WTC11 (cell line): ENCODE results near the gene STIM2. TPM values are rescaled to one million over a fixed set of nuclear protein-coding genes. Genes with fewer than 3 reads are reported as not detected.

Source experiments
- ATAC-seq: fragments of 200-7000 bp; cut with Tn5 transposase; 2 replicates; pipeline ENCODE4 v1.10.0; 2021; ENCODE audit warnings: mild to moderate bottlenecking, moderate library complexity
- CTCF ChIA-PET: fragments of 300-600 bp; sonication (Branson Sonifier 250); formaldehyde crosslinking; loops from one replicate; lab custom pipeline; 2021; ENCODE audit warnings: antibody characterized with exemption; lab: Charles Lee
- POLR2A ChIA-PET: fragments of 350-600 bp; sonication (Branson Sonifier 250); formaldehyde crosslinking; loops from one replicate; lab custom pipeline; 2021; ENCODE audit warnings: antibody characterized with exemption; lab: Charles Lee
- DNase-seq: peaks from one replicate; pipeline ENCODE4 v3.0.0; 2021; ENCODE audit warnings: low spot score
- H3K27ac Mint-ChIP-seq: 2 replicates; pipeline ENCODE4 v1.8.0; 2021; ENCODE audit warnings: mixed read lengths
- H3K27me3 Mint-ChIP-seq: 2 replicates; pipeline ENCODE4 v1.8.0; 2021; ENCODE audit warnings: low read depth, mild to moderate bottlenecking, moderate library complexity, mixed read lengths
- H3K36me3 Mint-ChIP-seq: 2 replicates; pipeline ENCODE4 v1.8.0; 2021; ENCODE audit warnings: mixed read lengths
- H3K4me1 Mint-ChIP-seq: 2 replicates; pipeline ENCODE4 v1.8.0; 2022; ENCODE audit warnings: mixed read lengths
- H3K4me3 Mint-ChIP-seq: 2 replicates; pipeline ENCODE4 v1.8.0; 2021; ENCODE audit warnings: mild to moderate bottlenecking, moderate library complexity, mixed read lengths
- H3K9me3 Mint-ChIP-seq: 2 replicates; pipeline ENCODE4 v1.8.0; 2021; ENCODE audit warnings: mixed read lengths
- ELF4 ChIP-seq: sonication (generic); formaldehyde crosslinking; IDR thresholded peaks from 2 replicates; pipeline ENCODE4 v1.8.1; 2022; ENCODE audit warnings: low read depth, mild to moderate bottlenecking, moderate library complexity, missing genetic modification reagents
- EMX1 ChIP-seq: fragments of 250-450 bp; sonication (Bioruptor Pico); IDR thresholded peaks from 2 replicates; pipeline ENCODE4 v1.8.0; 2021; ENCODE audit warnings: mild to moderate bottlenecking
- ESRRA ChIP-seq: sonication (generic); formaldehyde crosslinking; IDR thresholded peaks from 2 replicates; pipeline ENCODE4 v1.8.1; 2022; ENCODE audit warnings: mild to moderate bottlenecking, missing genetic modification reagents, borderline replicate concordance
- GABPB1 ChIP-seq: sonication (generic); formaldehyde crosslinking; IDR thresholded peaks from 2 replicates; pipeline ENCODE4 v1.8.1; 2023; ENCODE audit warnings: mild to moderate bottlenecking, missing genetic modification reagents
- KAT7 ChIP-seq: sonication (generic); formaldehyde crosslinking; IDR thresholded peaks from 2 replicates; pipeline ENCODE4 v1.8.1; 2023; ENCODE audit warnings: missing genetic modification reagents, mild to moderate bottlenecking, borderline replicate concordance
- NFATC4 ChIP-seq: fragments of 250-450 bp; sonication (Bioruptor Pico); IDR thresholded peaks from 2 replicates; pipeline ENCODE4 v1.9.0; 2021; ENCODE audit warnings: mild to moderate bottlenecking
- OVOL2 ChIP-seq: fragments of 250-450 bp; sonication (Bioruptor Pico); IDR thresholded peaks from 2 replicates; pipeline ENCODE4 v1.9.0; 2021; ENCODE audit warnings: mild to moderate bottlenecking, borderline replicate concordance
- PRDM15 ChIP-seq: sonication (generic); formaldehyde crosslinking; IDR thresholded peaks from 2 replicates; pipeline ENCODE4 v1.8.0; 2022; ENCODE audit warnings: missing genetic modification reagents
- RELA ChIP-seq: sonication (generic); formaldehyde crosslinking; IDR thresholded peaks from 2 replicates; pipeline ENCODE4 v1.8.1; 2022; ENCODE audit warnings: missing genetic modification reagents, mild to moderate bottlenecking, borderline replicate concordance
- ZBTB21 ChIP-seq: sonication (generic); formaldehyde crosslinking; IDR thresholded peaks from 2 replicates; pipeline ENCODE4 v1.8.1; 2023; ENCODE audit warnings: mild to moderate bottlenecking, missing genetic modification reagents, borderline replicate concordance
- ZNF121 ChIP-seq: sonication (generic); formaldehyde crosslinking; IDR thresholded peaks from 2 replicates; pipeline ENCODE4 v1.8.0; 2023; ENCODE audit warnings: missing genetic modification reagents
- ZNF138 ChIP-seq: sonication (generic); formaldehyde crosslinking; conservative IDR thresholded peaks from 2 replicates; pipeline ENCODE4 v1.8.1; 2022; ENCODE audit warnings: mild to moderate bottlenecking, moderate library complexity, missing genetic modification reagents
- ZNF232 ChIP-seq: sonication (generic); formaldehyde crosslinking; IDR thresholded peaks from 2 replicates; pipeline ENCODE4 v1.8.0; 2022; ENCODE audit warnings: mild to moderate bottlenecking, missing genetic modification reagents
- ZNF396 ChIP-seq: fragments of 250-450 bp; sonication (Bioruptor Pico); IDR thresholded peaks from 2 replicates; pipeline ENCODE4 v1.8.0; 2021; ENCODE audit warnings: mild to moderate bottlenecking, moderate library complexity, borderline replicate concordance
- ZNF671 ChIP-seq: fragments of 250-450 bp; sonication (Bioruptor Pico); IDR thresholded peaks from 2 replicates; pipeline ENCODE4 v1.8.0; 2021; ENCODE audit warnings: mild to moderate bottlenecking
- ZSCAN18 ChIP-seq: fragments of 250-450 bp; sonication (Bioruptor Pico); IDR thresholded peaks from 2 replicates; pipeline ENCODE4 v2.1.2; 2022; ENCODE audit warnings: mild to moderate bottlenecking, moderate library complexity
- total RNA-seq: library from RNA; stranded (reverse); gene quantifications from 3 replicates; pipeline ENCODE4 v1.2.3, GENCODE V29; 2021
- TF ChIP-seq, protein P1 (sequence below): fragments of 250-450 bp; sonication (Bioruptor Pico); IDR thresholded peaks from 2 replicates; pipeline ENCODE4 v1.9.0; 2021; ENCODE audit warnings: mild to moderate bottlenecking, borderline replicate concordance
- TF ChIP-seq, protein P2 (sequence below): sonication (generic); formaldehyde crosslinking; IDR thresholded peaks from 2 replicates; pipeline ENCODE4 v1.8.1; 2023; ENCODE audit warnings: mild to moderate bottlenecking, missing genetic modification reagents, moderate library complexity
- TF ChIP-seq, protein P3 (sequence below): sonication (generic); formaldehyde crosslinking; IDR thresholded peaks from 2 replicates; pipeline ENCODE4 v1.8.0; 2022; ENCODE audit warnings: mild to moderate bottlenecking, missing genetic modification reagents
- TF ChIP-seq, protein P4 (sequence below): sonication (generic); formaldehyde crosslinking; IDR thresholded peaks from 2 replicates; pipeline ENCODE4 v1.8.1; 2023; ENCODE audit warnings: mild to moderate bottlenecking, missing genetic modification reagents, moderate library complexity
- TF ChIP-seq, protein P5 (sequence below): sonication (generic); formaldehyde crosslinking; IDR thresholded peaks from 2 replicates; pipeline ENCODE4 v1.8.1; 2022; ENCODE audit warnings: mild to moderate bottlenecking, moderate library complexity, missing genetic modification reagents
- TF ChIP-seq, protein P6 (sequence below): fragments of 250-450 bp; sonication (Bioruptor Pico); IDR thresholded peaks from 2 replicates; pipeline ENCODE4 v1.9.0; 2021; ENCODE audit warnings: mild to moderate bottlenecking
- TF ChIP-seq, protein P7 (sequence below): sonication (generic); formaldehyde crosslinking; IDR thresholded peaks from 2 replicates; pipeline ENCODE4 v1.8.1; 2022; ENCODE audit warnings: low read depth, missing genetic modification reagents, borderline replicate concordance

STIM2 gene
- total RNA-seq, 1 experiment from 2014 or later, result 22.4 TPM

DNA sequence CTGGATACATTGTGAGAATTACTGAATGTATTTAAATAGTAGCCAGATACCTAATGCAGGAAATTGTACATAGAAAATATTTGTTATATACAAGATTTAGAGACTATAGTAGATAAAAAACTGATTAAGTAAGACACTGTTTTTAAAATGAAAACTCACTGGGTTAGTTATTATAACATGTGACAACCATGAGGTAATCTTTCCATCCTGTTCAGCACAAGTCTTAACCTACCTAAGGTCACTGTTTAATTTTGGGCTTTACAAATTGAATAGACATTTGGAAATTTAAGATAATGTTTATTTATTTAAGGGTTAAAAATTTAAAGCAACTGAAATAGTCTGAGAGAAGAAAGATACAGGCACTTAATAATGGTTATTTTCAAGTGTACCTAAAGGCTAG is 102.1 kb downstream of the STIM2 start:
- POLR2A ChIA-PET, result no interaction called here
- no peak for ATAC-seq
- Mint-ChIP-seq H3K36me3 (no peaks in the 10 kb centered on the region), H3K4me3 (no peak overlapping the region), H3K4me1 (peaks cover 38% of the 10 kb centered on the region), H3K27me3 (no peaks in the 10 kb centered on the region), H3K9me3 (no peaks in the 10 kb centered on the region), H3K27ac (no peak overlapping the region)
- DNase-seq, result no peak
- CTCF ChIA-PET, result no interaction called here
- TF ChIP-seq ZSCAN18 (CRISPR knock-in tag) (no peak), RELA (CRISPR knock-in tag) (no peak), KAT7 (no peak), ZNF232 (no peak), ZNF396 (CRISPR knock-in tag) (no peak), NFATC4 (no peak), ELF4 (CRISPR knock-in tag) (no peak), OVOL2 (CRISPR knock-in tag) (no peak), ZNF138 (CRISPR knock-in tag) (no peak)
- TF ChIP-seq, protein P1, sequence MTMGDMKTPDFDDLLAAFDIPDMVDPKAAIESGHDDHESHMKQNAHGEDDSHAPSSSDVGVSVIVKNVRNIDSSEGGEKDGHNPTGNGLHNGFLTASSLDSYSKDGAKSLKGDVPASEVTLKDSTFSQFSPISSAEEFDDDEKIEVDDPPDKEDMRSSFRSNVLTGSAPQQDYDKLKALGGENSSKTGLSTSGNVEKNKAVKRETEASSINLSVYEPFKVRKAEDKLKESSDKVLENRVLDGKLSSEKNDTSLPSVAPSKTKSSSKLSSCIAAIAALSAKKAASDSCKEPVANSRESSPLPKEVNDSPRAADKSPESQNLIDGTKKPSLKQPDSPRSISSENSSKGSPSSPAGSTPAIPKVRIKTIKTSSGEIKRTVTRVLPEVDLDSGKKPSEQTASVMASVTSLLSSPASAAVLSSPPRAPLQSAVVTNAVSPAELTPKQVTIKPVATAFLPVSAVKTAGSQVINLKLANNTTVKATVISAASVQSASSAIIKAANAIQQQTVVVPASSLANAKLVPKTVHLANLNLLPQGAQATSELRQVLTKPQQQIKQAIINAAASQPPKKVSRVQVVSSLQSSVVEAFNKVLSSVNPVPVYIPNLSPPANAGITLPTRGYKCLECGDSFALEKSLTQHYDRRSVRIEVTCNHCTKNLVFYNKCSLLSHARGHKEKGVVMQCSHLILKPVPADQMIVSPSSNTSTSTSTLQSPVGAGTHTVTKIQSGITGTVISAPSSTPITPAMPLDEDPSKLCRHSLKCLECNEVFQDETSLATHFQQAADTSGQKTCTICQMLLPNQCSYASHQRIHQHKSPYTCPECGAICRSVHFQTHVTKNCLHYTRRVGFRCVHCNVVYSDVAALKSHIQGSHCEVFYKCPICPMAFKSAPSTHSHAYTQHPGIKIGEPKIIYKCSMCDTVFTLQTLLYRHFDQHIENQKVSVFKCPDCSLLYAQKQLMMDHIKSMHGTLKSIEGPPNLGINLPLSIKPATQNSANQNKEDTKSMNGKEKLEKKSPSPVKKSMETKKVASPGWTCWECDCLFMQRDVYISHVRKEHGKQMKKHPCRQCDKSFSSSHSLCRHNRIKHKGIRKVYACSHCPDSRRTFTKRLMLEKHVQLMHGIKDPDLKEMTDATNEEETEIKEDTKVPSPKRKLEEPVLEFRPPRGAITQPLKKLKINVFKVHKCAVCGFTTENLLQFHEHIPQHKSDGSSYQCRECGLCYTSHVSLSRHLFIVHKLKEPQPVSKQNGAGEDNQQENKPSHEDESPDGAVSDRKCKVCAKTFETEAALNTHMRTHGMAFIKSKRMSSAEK (CRISPR knock-in tag), result no peak
- TF ChIP-seq, protein P2, sequence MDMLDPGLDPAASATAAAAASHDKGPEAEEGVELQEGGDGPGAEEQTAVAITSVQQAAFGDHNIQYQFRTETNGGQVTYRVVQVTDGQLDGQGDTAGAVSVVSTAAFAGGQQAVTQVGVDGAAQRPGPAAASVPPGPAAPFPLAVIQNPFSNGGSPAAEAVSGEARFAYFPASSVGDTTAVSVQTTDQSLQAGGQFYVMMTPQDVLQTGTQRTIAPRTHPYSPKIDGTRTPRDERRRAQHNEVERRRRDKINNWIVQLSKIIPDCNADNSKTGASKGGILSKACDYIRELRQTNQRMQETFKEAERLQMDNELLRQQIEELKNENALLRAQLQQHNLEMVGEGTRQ (CRISPR knock-in tag), result no peak

DNA sequence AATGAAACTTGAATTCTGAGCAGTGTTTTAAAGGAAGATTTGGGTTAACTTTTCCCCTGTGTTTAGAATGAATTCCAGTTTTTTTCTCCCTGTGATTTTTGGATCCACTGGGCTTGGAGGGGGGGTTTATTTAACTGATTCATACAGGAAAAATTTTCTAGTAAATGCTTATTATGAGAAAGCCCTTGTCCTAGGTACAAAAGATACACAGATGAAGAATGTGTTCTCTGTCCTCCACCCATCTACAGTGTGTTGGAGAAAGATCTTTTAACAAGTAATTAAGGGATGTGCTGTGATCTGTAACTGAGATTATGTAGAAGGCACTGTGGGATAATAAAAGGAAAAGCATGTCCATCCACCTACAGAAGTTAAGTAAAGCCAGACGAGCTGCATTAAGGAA is 103.9 kb downstream of the STIM2 start:
- Mint-ChIP-seq H3K27ac (no peak overlapping the region), H3K4me3 (no peak overlapping the region), H3K27me3 (no peaks in the 10 kb centered on the region), H3K36me3 (no peaks in the 10 kb centered on the region), H3K4me1 (peaks cover 32% of the 10 kb centered on the region), H3K9me3 (no peaks in the 10 kb centered on the region)
- no peak for ATAC-seq
- no peak for DNase-seq
- CTCF ChIA-PET, result no interaction called here
- POLR2A ChIA-PET, result no interaction called here
- no peak for TF ChIP-seq ZNF671 (CRISPR knock-in tag)
- TF ChIP-seq, protein P3, sequence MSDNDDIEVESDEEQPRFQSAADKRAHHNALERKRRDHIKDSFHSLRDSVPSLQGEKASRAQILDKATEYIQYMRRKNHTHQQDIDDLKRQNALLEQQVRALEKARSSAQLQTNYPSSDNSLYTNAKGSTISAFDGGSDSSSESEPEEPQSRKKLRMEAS (CRISPR knock-in tag), result no peak
- TF ChIP-seq, protein P4, sequence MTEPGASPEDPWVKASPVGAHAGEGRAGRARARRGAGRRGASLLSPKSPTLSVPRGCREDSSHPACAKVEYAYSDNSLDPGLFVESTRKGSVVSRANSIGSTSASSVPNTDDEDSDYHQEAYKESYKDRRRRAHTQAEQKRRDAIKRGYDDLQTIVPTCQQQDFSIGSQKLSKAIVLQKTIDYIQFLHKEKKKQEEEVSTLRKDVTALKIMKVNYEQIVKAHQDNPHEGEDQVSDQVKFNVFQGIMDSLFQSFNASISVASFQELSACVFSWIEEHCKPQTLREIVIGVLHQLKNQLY, result no peak
- no peak for TF ChIP-seq GABPB1 (CRISPR knock-in tag)
- no peak for TF ChIP-seq ZNF121 (CRISPR knock-in tag)
- TF ChIP-seq PRDM15 (CRISPR knock-in tag), result no peak
- TF ChIP-seq, protein P5, sequence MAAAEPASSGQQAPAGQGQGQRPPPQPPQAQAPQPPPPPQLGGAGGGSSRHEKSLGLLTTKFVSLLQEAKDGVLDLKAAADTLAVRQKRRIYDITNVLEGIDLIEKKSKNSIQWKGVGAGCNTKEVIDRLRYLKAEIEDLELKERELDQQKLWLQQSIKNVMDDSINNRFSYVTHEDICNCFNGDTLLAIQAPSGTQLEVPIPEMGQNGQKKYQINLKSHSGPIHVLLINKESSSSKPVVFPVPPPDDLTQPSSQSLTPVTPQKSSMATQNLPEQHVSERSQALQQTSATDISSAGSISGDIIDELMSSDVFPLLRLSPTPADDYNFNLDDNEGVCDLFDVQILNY (CRISPR knock-in tag), result no peak
- no peak for TF ChIP-seq EMX1
- no peak for TF ChIP-seq ESRRA (CRISPR knock-in tag)
- TF ChIP-seq, protein P6, sequence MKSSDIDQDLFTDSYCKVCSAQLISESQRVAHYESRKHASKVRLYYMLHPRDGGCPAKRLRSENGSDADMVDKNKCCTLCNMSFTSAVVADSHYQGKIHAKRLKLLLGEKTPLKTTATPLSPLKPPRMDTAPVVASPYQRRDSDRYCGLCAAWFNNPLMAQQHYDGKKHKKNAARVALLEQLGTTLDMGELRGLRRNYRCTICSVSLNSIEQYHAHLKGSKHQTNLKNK (CRISPR knock-in tag), result no peak
- TF ChIP-seq, protein P7, sequence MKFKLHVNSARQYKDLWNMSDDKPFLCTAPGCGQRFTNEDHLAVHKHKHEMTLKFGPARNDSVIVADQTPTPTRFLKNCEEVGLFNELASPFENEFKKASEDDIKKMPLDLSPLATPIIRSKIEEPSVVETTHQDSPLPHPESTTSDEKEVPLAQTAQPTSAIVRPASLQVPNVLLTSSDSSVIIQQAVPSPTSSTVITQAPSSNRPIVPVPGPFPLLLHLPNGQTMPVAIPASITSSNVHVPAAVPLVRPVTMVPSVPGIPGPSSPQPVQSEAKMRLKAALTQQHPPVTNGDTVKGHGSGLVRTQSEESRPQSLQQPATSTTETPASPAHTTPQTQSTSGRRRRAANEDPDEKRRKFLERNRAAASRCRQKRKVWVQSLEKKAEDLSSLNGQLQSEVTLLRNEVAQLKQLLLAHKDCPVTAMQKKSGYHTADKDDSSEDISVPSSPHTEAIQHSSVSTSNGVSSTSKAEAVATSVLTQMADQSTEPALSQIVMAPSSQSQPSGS (CRISPR knock-in tag), result no peak
- no peak for TF ChIP-seq ZBTB21 (CRISPR knock-in tag)
